SIG-M5 (cell line): Measurements from ENCODE around the gene CNOT8.
"Not testable (repeated sequence)": the region's sequence is repeated elsewhere in the genome, so short reads cannot be mapped to it uniquely, and the experiment has no call there.

Source experiments
- DNase-seq: peaks from one replicate; lab custom pipeline; 2025; lab: John Stamatoyannopoulos, UW

The CNOT8 gene

DNA sequence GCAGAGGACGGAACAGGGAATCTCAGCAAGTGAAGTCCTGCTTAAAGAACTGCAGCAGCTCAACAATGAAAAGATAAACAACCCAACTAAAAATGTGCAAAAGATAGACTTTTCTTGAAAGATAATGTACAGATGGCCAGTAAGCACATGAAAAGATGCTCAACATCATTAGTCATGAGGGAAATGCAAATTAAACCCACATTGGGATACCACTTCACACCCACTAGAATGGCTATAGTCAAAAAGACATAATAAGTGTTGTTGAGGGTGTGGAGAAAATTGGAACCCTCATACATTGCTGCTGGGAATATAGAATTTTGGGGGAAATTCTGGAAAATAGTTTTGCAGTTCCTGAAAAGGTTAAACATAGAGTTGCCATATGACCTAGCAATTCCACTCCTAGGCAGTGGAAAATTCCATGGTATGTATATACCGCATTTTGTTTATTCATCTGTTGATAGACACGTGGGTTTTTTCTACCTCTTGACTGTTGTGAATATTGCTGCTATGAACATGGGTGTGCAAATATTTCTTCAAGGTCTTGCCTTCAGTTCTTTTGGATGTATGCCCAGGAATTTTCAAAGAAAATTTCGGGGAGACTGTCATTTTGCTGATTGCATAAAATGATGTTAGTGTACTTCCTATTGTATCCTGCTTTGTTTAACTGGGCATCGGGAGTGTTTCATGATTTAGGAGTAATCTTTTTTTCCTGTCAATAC lies 7.2 kb downstream of the CNOT8 start:
- DNase-seq: no peak

GRCh38 chr5:154866841-154867240 lies 8.4 kb downstream of the CNOT8 start:
- no peak for DNase-seq

- no peak for DNase-seq
Observed at GRCh38 chr5:154868702-154869101, 10.3 kb downstream of the CNOT8 start.

DNA sequence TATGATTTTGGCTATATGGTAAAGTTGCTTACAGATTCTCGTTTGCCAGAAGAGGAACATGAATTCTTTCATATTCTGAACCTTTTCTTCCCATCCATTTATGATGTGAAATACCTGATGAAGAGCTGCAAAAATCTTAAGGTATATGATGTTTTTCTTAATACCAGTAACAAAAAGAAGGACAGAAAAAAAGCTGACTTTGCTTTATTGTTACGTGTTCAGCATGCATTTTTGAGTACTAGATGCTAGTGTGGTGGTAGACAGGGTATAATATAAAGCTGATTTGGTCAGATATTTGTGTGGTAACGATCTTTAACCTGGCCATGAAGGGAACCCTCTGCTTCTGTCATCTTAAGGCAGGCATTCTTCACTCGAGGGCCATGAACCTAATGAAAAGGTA lies 13.3 kb downstream of the CNOT8 start:
- DNase-seq: no peak

GRCh38 chr5:154873791-154874331 lies 15.4 kb downstream of the CNOT8 start:
- DNase-seq: no peak

GRCh38 chr5:154878642-154879335 lies 20.4 kb downstream of the CNOT8 start:
- no peak for DNase-seq

- no peak for DNase-seq
Observed at GRCh38 chr5:154881986-154882385, 23.6 kb downstream of the CNOT8 start.

- no peak for DNase-seq
Observed at GRCh38 chr5:154884424-154884823, 26.0 kb downstream of the CNOT8 start.

- no peak for DNase-seq
Observed at GRCh38 chr5:154885439-154885838, 27.0 kb downstream of the CNOT8 start.

GRCh38 chr5:154892369-154892771 lies 33.9 kb downstream of the CNOT8 start:
- DNase-seq: no peak

GRCh38 chr5:154893381-154893780 lies 35.0 kb downstream of the CNOT8 start:
- DNase-seq: no peak

GRCh38 chr5:154895606-154896561 lies 37.5 kb downstream of the CNOT8 start:
- no peak for DNase-seq

DNA sequence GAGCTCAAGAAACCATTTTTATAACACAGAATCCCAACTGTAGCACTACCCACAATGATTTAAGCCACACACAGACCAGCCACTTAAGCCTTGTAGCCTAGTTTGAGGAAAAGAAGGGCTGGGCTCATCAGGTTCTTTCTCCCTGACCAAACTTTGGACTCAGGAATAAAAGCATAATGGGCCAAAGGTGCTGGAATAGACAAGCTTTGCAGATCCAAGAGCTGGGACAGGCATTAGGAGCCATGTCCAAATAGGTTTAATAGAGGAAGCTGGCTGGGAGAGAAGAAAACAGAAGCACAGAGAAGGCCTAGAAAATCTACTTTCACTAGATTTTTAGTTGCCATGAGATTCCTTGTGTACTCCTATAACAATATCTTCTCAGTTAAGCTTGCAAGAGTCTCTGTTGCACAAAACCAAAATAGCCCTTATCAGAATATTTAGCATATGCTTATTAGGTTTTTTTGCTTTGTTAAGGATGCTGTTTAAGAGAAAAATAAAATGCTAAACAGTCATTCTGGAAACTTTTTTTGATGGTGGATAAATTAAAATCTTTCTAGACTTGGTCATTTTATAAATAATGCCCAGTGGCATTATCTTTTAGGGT lies 38.2 kb downstream of the CNOT8 start:
- no peak for DNase-seq

GRCh38 chr5:154898210-154898609 lies 39.8 kb downstream of the CNOT8 start:
- DNase-seq: no peak

DNA sequence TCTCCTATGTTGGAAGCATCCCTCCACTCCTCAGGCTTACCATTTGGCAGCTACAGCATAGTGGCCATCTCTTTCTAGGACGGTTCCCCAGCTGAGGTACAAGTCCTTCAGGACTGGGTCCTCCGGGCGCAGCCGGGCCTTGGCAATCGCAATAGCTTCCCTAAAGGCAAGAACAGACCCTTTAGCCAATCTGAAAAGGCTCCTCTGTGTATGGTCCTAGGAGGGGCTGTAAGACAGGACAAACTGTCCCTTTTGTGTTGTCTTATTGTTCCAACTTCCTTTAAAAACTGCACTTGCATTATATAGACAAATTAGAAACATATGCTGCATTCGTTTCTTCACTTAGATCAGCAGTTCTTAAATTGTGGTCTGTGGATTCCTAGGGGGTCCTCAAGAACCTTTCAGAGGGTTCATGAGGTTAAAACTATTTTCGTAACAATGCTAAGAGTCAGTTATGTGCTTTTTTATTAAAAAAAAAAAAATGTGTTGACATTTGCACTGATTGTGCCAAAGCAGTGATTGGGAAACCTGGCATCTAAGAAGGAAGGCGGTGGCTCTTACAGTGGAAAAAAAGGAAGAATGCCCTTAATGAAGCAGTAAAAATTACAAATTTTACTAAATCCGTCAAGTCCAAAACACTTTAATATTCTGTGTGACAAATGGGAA lies 40.9 kb downstream of the CNOT8 start:
- DNase-seq: no peak

GRCh38 chr5:154900066-154900465 lies 41.6 kb downstream of the CNOT8 start:
- no peak for DNase-seq

DNA sequence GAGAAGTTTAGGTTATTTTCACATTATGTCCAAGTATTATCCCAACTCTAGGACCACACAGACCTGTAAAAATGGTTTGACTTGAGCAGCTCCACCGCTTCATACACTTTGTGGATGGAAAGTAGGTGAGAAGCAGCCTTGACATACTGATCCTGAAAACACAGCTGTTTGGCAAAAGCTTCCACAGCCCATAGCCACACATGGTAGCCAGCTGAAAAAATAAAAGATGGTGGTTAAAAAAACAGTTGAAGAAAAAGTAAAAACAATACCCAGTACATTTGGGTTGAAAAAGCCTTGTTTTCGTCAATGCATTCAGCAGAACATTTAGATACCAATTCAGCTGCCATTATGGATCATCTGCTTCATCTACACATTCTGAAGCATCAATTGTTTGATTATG lies 42.8 kb downstream of the CNOT8 start:
- DNase-seq: no peak

DNA sequence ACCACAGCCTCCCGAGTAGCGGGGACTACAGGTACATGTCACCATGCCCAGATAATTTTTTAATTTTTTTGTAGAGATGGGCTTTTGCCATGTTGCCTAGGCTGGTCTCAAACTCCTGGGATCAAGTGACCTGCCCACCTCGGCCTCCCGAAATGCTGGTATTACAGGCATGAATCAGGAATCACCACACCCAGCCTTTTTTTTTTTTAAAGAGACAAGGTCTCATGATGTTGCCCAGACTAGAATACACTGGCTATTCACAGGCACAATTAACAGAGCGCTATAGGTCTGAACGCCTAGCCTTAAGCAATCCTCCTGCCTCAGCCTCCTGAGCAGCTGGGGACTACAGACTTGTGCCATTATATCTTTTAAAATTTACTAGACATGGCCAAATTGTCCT lies 43.5 kb downstream of the CNOT8 start:
- DNase-seq: no peak

DNA sequence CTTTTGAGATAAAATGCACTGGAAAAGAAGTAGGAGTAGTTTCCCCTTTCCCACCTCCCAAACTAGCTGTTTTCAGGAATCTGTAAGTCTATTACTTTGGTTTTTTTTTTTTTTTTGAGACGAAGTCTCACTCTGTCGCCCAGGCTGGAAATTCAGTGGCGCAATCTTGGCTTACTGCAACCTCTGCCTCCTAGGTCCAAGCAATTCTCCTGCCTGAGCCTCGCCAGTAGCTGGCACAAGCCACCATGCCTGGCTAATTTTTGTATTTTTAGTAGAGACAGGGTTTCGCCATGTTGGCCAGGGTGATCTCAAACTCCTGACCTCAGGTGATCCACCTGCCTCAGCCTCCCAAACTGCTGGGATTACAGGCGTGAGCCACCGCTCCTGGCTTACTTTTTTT lies 47.2 kb downstream of the CNOT8 start:
- DNase-seq: not testable (repeated sequence)

GRCh38 chr5:154916874-154917273 lies 58.4 kb downstream of the CNOT8 start:
- no peak for DNase-seq

GRCh38 chr5:154917757-154918156 lies 59.3 kb downstream of the CNOT8 start:
- DNase-seq: no peak
